Prostate gland (tissue), 2 donors: ENCODE results near the gene FTCDNL1. TPM values are rescaled to one million over a fixed set of nuclear protein-coding genes. Genes with fewer than 3 reads are reported as not detected.

ENCODE experiments used
- DNase-seq: peaks from one replicate; pipeline ENCODE4 v3.0.0-alpha.2; 2019; ENCODE audit warnings: low spot score
- H3K27ac ChIP-seq, 2 donors: fragments of 200-600 bp; sonication (generic); 2 replicates each; pipeline ENCODE4 v1.5.1; 2017 to 2019
- H3K27me3 ChIP-seq: fragments of 200-600 bp; sonication (generic); replicated peaks from 2 replicates; pipeline ENCODE4 v1.5.1; 2019; ENCODE audit not compliant: insufficient read depth
- H3K36me3 ChIP-seq, 2 donors: fragments of 200-600 bp; sonication (generic); 1 replicate in 1 of 2; 2 replicates in 1 of 2; pipeline versions ENCODE4 v1.5.1 to v1.8.1; 2017 to 2019
- H3K4me1 ChIP-seq: fragments of 200-600 bp; sonication (generic); replicated peaks from 2 replicates; pipeline ENCODE4 v1.5.1; 2019
- H3K4me3 ChIP-seq, 2 donors: fragments of 200-600 bp; sonication (generic); 2 replicates each; pipeline ENCODE4 v1.5.1; 2017 to 2019
- H3K9me3 ChIP-seq: fragments of 200-600 bp; sonication (generic); 2 replicates; pipeline ENCODE4 v1.5.1; 2017
- POLR2A ChIP-seq: fragments of 450-650 bp; IDR thresholded peaks from one replicate; pipeline ENCODE4 v1.6.1; 2016; ENCODE audit warnings: antibody characterized with exemption, mild to moderate bottlenecking
- POLR2AphosphoS5 ChIP-seq: sonication (generic); formaldehyde crosslinking; IDR thresholded peaks from one replicate; pipeline ENCODE4 v1.6.1; 2017; ENCODE audit warnings: antibody characterized with exemption
- WGBS: methylation state at CpG from one replicate; pipeline ENCODE4 v1.1.5; 2018; 5-methylcytosine and 5-hydroxymethylcytosine counted together
- intact Hi-C: fragments of 100-400 bp; cut with DNase I; formaldehyde crosslinking; loops from one replicate; pipeline ENCODE4 v1.14.2; 2022
- total RNA-seq, 2 donors: library from RNA; depleted of rRNA; stranded (reverse); fragments of >200 nt; gene quantifications; one replicate each; pipeline ENCODE4 v1.1.0, GENCODE V29; 2016
- TF ChIP-seq, protein P1 (sequence below), 4 experiments: fragments of 200-600 bp in 2 of 4; fragments of 450-650 bp in 2 of 4; sonication (generic) in 2 of 4; IDR thresholded peaks; 1 replicate in 3 of 4; 2 replicates in 1 of 4; pipeline ENCODE4 v1.5.1; 2016 to 2019; ENCODE audit warnings: antibody characterized with exemption in 4 of 4, mild to moderate bottlenecking in 2 of 4, moderate library complexity in 2 of 4

Gene FTCDNL1
- total RNA-seq, 2 donors from 2014 or later = 4.9 to 5.7 TPM

- Histone ChIP-seq H3K27ac (no peak overlapping the region), H3K9me3 (no peaks in the 10 kb centered on the region), H3K4me1 (no peaks in the 10 kb centered on the region), H3K4me3 (no peak overlapping the region), H3K27me3 (no peaks in the 10 kb centered on the region), H3K36me3 (no peaks in the 10 kb centered on the region)
- no peak for DNase-seq
- intact Hi-C loops = no loop called here
- TF ChIP-seq POLR2A = no peak
- TF ChIP-seq POLR2AphosphoS5 = no peak
- TF ChIP-seq, protein P1, sequence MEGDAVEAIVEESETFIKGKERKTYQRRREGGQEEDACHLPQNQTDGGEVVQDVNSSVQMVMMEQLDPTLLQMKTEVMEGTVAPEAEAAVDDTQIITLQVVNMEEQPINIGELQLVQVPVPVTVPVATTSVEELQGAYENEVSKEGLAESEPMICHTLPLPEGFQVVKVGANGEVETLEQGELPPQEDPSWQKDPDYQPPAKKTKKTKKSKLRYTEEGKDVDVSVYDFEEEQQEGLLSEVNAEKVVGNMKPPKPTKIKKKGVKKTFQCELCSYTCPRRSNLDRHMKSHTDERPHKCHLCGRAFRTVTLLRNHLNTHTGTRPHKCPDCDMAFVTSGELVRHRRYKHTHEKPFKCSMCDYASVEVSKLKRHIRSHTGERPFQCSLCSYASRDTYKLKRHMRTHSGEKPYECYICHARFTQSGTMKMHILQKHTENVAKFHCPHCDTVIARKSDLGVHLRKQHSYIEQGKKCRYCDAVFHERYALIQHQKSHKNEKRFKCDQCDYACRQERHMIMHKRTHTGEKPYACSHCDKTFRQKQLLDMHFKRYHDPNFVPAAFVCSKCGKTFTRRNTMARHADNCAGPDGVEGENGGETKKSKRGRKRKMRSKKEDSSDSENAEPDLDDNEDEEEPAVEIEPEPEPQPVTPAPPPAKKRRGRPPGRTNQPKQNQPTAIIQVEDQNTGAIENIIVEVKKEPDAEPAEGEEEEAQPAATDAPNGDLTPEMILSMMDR (IDR thresholded peaks at IDR 0.05) = no peak
- WGBS = 28% methylated on average over 1 of the region's 1 CpG
Observed at GRCh38 chr2:199833525-199833924, 17.5 kb downstream of the FTCDNL1 start.

DNA sequence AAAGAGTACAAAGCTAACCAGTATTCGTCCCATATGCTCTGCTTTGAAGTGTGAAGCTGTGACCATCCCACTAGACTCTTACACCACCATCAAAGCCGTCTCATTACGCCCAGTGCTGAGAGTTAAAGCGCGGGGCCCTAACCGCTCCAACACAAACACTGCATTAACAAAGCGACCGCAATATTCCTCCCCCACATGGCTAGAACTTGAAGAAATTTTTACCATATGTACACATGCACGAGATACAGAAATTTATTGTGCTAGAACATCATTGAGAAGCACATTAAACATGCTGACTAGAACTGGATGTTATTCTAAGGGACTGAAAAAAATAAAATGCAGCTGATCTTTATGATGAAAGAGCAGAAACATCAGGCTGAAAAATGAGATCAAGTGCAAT lies 20.5 kb downstream of the FTCDNL1 start:
- TF ChIP-seq POLR2A (no peak), POLR2AphosphoS5 (no peak)
- TF ChIP-seq, protein P1 (IDR thresholded peaks at IDR 0.05) = no peak
- H3K4me3 ChIP-seq = no peak overlapping the region
- DNase-seq = no peak
- WGBS = 70% methylated on average over 9 of the region's 9 CpGs
- H3K9me3 ChIP-seq = no peaks in the 10 kb centered on the region
- no peaks in the 10 kb centered on the region for H3K27me3 ChIP-seq
- intact Hi-C loops = no loop called here
- no peak overlapping the region for H3K27ac ChIP-seq
- no peaks in the 10 kb centered on the region for H3K36me3 ChIP-seq
- no peaks in the 10 kb centered on the region for H3K4me1 ChIP-seq

- Histone ChIP-seq H3K4me3 (no peak overlapping the region), H3K27ac (no peak overlapping the region), H3K27me3 (no peaks in the 10 kb centered on the region), H3K9me3 (no peaks in the 10 kb centered on the region), H3K36me3 (no peaks in the 10 kb centered on the region), H3K4me1 (no peaks in the 10 kb centered on the region)
- intact Hi-C loops = no loop called here
- TF ChIP-seq POLR2A (no peak), POLR2AphosphoS5 (no peak)
- TF ChIP-seq, protein P1 (IDR thresholded peaks at IDR 0.05) = no peak
- no peak for DNase-seq
- WGBS = 88% methylated on average over 2 of the region's 2 CpGs
Observed at GRCh38 chr2:199829628-199830027, 21.4 kb downstream of the FTCDNL1 start.

- no peak for DNase-seq
- Histone ChIP-seq H3K4me1 (no peaks in the 10 kb centered on the region), H3K27me3 (no peaks in the 10 kb centered on the region), H3K27ac (no peak overlapping the region), H3K36me3 (no peaks in the 10 kb centered on the region), H3K9me3 (no peaks in the 10 kb centered on the region), H3K4me3 (no peak overlapping the region)
- TF ChIP-seq, protein P1 (IDR thresholded peaks at IDR 0.05) = no peak
- no peak for TF ChIP-seq POLR2AphosphoS5
- no peak for TF ChIP-seq POLR2A
- intact Hi-C loops = no loop called here
Observed at GRCh38 chr2:199819746-199820145, 31.2 kb downstream of the FTCDNL1 start.

- Histone ChIP-seq H3K27ac (no peak overlapping the region), H3K36me3 (no peaks in the 10 kb centered on the region), H3K4me1 (no peaks in the 10 kb centered on the region), H3K27me3 (no peaks in the 10 kb centered on the region), H3K4me3 (no peak overlapping the region), H3K9me3 (no peaks in the 10 kb centered on the region)
- DNase-seq = no peak
- TF ChIP-seq, protein P1 (IDR thresholded peaks at IDR 0.05) = no peak
- TF ChIP-seq POLR2A (no peak), POLR2AphosphoS5 (no peak)
- intact Hi-C loops = no loop called here
- 88% methylated on average over 2 of the region's 2 CpGs for WGBS
Observed at GRCh38 chr2:199818754-199819153, 32.2 kb downstream of the FTCDNL1 start.
